HCT116 (cell line): ENCODE data around the gene SYNE2.

Experiments used
- CTCF ChIP-seq, 3 experiments: fragments of 200-600 bp in 1 of 3; sonication (generic) in 1 of 3; IDR thresholded peaks in 2 of 3; conservative IDR thresholded peaks in 1 of 3; 2 replicates each; pipeline ENCODE4 v1.5.1; 2012 to 2017; ENCODE audit warnings: low read depth in 2 of 3, low read length in 2 of 3, antibody characterized with exemption in 1 of 3, borderline replicate concordance in 1 of 3, control low read depth in 1 of 3, mild to moderate bottlenecking in 1 of 3, mixed read lengths in 1 of 3, mixed run types in 1 of 3, moderate library complexity in 1 of 3; ENCODE audit not compliant: insufficient read depth in 1 of 3
- EZH2 ChIP-seq: fragments of 200-600 bp; sonication (generic); IDR thresholded peaks from 2 replicates; pipeline ENCODE4 v1.6.1; 2017; ENCODE audit warnings: antibody characterized with exemption, mixed run types
- EZH2phosphoT487 ChIP-seq: fragments of 200-600 bp; IDR thresholded peaks from 2 replicates; pipeline ENCODE4 v1.6.1; 2018; ENCODE audit warnings: antibody characterized with exemption, borderline replicate concordance
- FOSL1 ChIP-seq: IDR thresholded peaks from 2 replicates; pipeline ENCODE4 v1.6.1; 2012; ENCODE audit warnings: low read depth
- MAX ChIP-seq: IDR thresholded peaks from 2 replicates; pipeline ENCODE4 v1.6.1; 2012
- POLR2A ChIP-seq: IDR thresholded peaks from 2 replicates; pipeline ENCODE4 v1.7.0; 2011; ENCODE audit warnings: borderline replicate concordance; ENCODE audit not compliant: insufficient read depth, insufficient read length; ENCODE audit errors: extremely low read depth
- RAD21 ChIP-seq: IDR thresholded peaks from 2 replicates; pipeline ENCODE4 v1.6.1; 2012; ENCODE audit warnings: low read depth, mild to moderate bottlenecking
- REST ChIP-seq: IDR thresholded peaks from 2 replicates; pipeline ENCODE4 v1.6.1; 2012; ENCODE audit warnings: low read depth
- ZNF274 ChIP-seq: fragments of 200-500 bp; sonication (Bioruptor generic); IDR thresholded peaks from 2 replicates; pipeline ENCODE4 v1.6.1; 2014; ENCODE audit warnings: mild to moderate bottlenecking, low read depth, low read length, inconsistent platforms

- TF ChIP-seq EZH2phosphoT487 (no peak), FOSL1 (no peak), ZNF274 (no peak), RAD21 (no peak), MAX (no peak), CTCF (IDR thresholded peaks at IDR 0.05 in 2 of 3, conservative IDR thresholded peaks at IDR 0.05 in 1 of 3; ENCODE audit: borderline replicate concordance in 1 of 3, insufficient read depth in 1 of 3, low read depth in 2 of 3, low read length in 2 of 3) (no peak), POLR2A (no peak), EZH2 (no peak), REST (no peak)
Observed at GRCh38 chr14:64115401-64115800, 262.6 kb downstream of the SYNE2 start.
